Panc1 (cell line): ENCODE results near the gene PIGO. TPM values are rescaled to one million over a fixed set of nuclear protein-coding genes. Genes with fewer than 3 reads are reported as not detected.
A peak's percentile ranks its signal among the peaks of the same experiment; 100 is the strongest.

Source experiments
- ATAC-seq: fragments of 200-7000 bp; cut with Tn5 transposase; 2 replicates; pipeline ENCODE4 v1.9.1; 2020; ENCODE audit warnings: mild to moderate bottlenecking, moderate library complexity
- BruUV-seq: library from RNA; stranded (reverse); fragments of 400-500 nt; replicated peaks from 2 replicates; lab custom pipeline; 2021; lab: Mats Ljungman, UMichigan
- CTCF ChIA-PET: fragments of 300-600 bp; sonication (Branson Sonifier 250); formaldehyde crosslinking; loops from one replicate; lab custom pipeline; 2022; ENCODE audit warnings: antibody characterized with exemption; lab: Charles Lee
- POLR2A ChIA-PET: fragments of 300-600 bp; sonication (Branson Sonifier 250); formaldehyde crosslinking; loops from one replicate; lab custom pipeline; 2022; ENCODE audit warnings: antibody characterized with exemption; lab: Charles Lee
- DNase-seq: peaks from one replicate; pipeline ENCODE4 v3.0.0-alpha.2; 2010; ENCODE audit warnings: low read depth, low spot score
- H3K27ac ChIP-seq: 2 replicates; pipeline ENCODE4 v1.5.1; 2011; ENCODE audit warnings: mild to moderate bottlenecking, low read length, inconsistent platforms
- H3K27me3 ChIP-seq: fragments of 200-500 bp; sonication (Bioruptor generic); 2 replicates; pipeline ENCODE4 v1.6.0; 2014; ENCODE audit warnings: low read length, inconsistent platforms; ENCODE audit not compliant: control insufficient read depth, insufficient read depth
- H3K36me3 ChIP-seq: fragments of 200-500 bp; sonication (Bioruptor generic); 2 replicates; pipeline ENCODE4 v1.5.1; 2014; ENCODE audit warnings: inconsistent platforms, mild to moderate bottlenecking, low read length, moderate library complexity; ENCODE audit not compliant: control insufficient read depth, insufficient read depth
- H3K4me1 ChIP-seq: 2 replicates; pipeline ENCODE4 v1.5.1; 2011; ENCODE audit warnings: inconsistent platforms, mild to moderate bottlenecking, low read length, moderate library complexity; ENCODE audit not compliant: control insufficient read depth, insufficient read depth
- H3K4me3 ChIP-seq, 2 experiments: 2 replicates each; pipeline ENCODE4 v1.5.1; 2011 to 2012; ENCODE audit warnings: low read depth in 2 of 2, low read length in 2 of 2, mild to moderate bottlenecking in 2 of 2, inconsistent platforms in 1 of 2, moderate library complexity in 1 of 2
- H3K9me3 ChIP-seq: fragments of 200-500 bp; sonication (Bioruptor generic); 2 replicates; pipeline ENCODE4 v1.5.1; 2014; ENCODE audit warnings: low read depth, mild to moderate bottlenecking, inconsistent platforms, low read length, moderate library complexity; ENCODE audit not compliant: control insufficient read depth, insufficient read depth
- POLR2AphosphoS5 ChIP-seq: IDR thresholded peaks from 2 replicates; pipeline ENCODE4 v1.6.1; 2012; ENCODE audit warnings: mild to moderate bottlenecking, low read depth, low read length, moderate library complexity
- SIN3A ChIP-seq: IDR thresholded peaks from 2 replicates; pipeline ENCODE4 v1.6.1; 2012; ENCODE audit warnings: low read depth, mild to moderate bottlenecking, low read length, moderate library complexity, borderline replicate concordance; ENCODE audit not compliant: insufficient read depth
- TCF7L2 ChIP-seq: IDR thresholded peaks from 2 replicates; pipeline ENCODE4 v1.6.1; 2011; ENCODE audit warnings: mild to moderate bottlenecking, low read depth, low read length, inconsistent platforms
- in situ Hi-C: cut with HindIII; loops from 2 replicates; pipeline ENCODE4 v1.10.0; 2016; ENCODE audit warnings: low sequenced_read_pairs, low pct_unique_long_range_greater_than_20kb
- intact Hi-C: fragments of 100-400 bp; cut with micrococcal nuclease; formaldehyde crosslinking; loops from one replicate; pipeline ENCODE4 v1.10.0; 2022; ENCODE audit not compliant: unreplicated experiment
- total RNA-seq: library from RNA; stranded (reverse); gene quantifications from one replicate; pipeline ENCODE4 v1.2.1, GENCODE V29; 2021; ENCODE audit not compliant: unreplicated experiment
- TF ChIP-seq, protein P1 (sequence below): fragments of 450-650 bp; IDR thresholded peaks from 2 replicates; pipeline ENCODE4 v1.5.1; 2017; ENCODE audit warnings: mild to moderate bottlenecking
- TF ChIP-seq, protein P2 (sequence below), 2 experiments: IDR thresholded peaks; 2 replicates each; pipeline ENCODE4 v1.6.1; 2011 to 2012; ENCODE audit warnings: low read depth in 2 of 2, control low read depth in 1 of 2, low read length in 1 of 2, mild to moderate bottlenecking in 1 of 2, moderate library complexity in 1 of 2; ENCODE audit not compliant: insufficient read depth in 1 of 2

The PIGO gene
- total RNA-seq, 1 experiment from 2014 or later: 58.7 TPM

DNA sequence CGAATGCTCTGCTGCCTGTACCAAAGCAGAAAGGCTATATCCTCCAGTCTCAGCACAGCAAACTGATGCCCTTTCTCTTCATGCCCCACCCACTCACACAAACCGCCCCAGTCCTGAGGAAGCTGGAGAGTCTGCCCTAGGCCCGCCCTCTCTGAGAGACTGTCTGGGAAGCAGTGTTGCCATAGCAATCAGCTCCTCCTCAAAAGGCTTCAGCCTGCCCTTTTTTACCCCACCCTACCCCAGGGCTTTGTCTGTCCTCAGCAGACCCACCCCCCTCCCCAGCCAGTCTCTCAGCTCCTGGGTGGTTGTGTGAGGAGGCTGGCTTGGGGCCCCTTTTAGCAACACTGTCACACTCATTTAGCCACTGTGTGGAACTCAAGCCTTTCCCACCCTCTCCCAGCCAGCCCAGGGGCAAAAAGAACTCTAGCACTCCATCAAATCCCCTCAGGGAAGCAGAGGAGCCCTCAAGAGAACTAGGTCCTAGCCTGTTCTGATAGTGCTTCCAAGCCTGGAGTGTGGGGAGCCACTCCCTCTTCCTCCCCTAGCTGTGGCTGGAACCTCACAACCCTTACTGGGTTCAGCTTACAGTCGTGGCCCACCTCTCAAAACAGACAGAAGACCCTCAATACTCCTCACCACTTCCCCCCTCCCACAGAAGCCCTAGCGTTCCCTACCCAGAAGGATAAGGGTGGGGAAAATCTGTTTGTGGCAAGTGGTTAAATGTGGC lies 17.9 kb upstream of the PIGO start:
- in situ Hi-C loops (no loop called here), intact Hi-C loops (no loop called here)
- TF ChIP-seq, protein P1, sequence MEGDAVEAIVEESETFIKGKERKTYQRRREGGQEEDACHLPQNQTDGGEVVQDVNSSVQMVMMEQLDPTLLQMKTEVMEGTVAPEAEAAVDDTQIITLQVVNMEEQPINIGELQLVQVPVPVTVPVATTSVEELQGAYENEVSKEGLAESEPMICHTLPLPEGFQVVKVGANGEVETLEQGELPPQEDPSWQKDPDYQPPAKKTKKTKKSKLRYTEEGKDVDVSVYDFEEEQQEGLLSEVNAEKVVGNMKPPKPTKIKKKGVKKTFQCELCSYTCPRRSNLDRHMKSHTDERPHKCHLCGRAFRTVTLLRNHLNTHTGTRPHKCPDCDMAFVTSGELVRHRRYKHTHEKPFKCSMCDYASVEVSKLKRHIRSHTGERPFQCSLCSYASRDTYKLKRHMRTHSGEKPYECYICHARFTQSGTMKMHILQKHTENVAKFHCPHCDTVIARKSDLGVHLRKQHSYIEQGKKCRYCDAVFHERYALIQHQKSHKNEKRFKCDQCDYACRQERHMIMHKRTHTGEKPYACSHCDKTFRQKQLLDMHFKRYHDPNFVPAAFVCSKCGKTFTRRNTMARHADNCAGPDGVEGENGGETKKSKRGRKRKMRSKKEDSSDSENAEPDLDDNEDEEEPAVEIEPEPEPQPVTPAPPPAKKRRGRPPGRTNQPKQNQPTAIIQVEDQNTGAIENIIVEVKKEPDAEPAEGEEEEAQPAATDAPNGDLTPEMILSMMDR: no peak
- TF ChIP-seq SIN3A (no peak), TCF7L2 (no peak), POLR2AphosphoS5 (no peak)
- TF ChIP-seq, protein P2, sequence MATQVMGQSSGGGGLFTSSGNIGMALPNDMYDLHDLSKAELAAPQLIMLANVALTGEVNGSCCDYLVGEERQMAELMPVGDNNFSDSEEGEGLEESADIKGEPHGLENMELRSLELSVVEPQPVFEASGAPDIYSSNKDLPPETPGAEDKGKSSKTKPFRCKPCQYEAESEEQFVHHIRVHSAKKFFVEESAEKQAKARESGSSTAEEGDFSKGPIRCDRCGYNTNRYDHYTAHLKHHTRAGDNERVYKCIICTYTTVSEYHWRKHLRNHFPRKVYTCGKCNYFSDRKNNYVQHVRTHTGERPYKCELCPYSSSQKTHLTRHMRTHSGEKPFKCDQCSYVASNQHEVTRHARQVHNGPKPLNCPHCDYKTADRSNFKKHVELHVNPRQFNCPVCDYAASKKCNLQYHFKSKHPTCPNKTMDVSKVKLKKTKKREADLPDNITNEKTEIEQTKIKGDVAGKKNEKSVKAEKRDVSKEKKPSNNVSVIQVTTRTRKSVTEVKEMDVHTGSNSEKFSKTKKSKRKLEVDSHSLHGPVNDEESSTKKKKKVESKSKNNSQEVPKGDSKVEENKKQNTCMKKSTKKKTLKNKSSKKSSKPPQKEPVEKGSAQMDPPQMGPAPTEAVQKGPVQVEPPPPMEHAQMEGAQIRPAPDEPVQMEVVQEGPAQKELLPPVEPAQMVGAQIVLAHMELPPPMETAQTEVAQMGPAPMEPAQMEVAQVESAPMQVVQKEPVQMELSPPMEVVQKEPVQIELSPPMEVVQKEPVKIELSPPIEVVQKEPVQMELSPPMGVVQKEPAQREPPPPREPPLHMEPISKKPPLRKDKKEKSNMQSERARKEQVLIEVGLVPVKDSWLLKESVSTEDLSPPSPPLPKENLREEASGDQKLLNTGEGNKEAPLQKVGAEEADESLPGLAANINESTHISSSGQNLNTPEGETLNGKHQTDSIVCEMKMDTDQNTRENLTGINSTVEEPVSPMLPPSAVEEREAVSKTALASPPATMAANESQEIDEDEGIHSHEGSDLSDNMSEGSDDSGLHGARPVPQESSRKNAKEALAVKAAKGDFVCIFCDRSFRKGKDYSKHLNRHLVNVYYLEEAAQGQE (IDR thresholded peaks at IDR 0.05; ENCODE audit: insufficient read depth in 1 of 2, low read depth in 2 of 2, low read length in 1 of 2): no peak
- no peaks in the 10 kb centered on the region for H3K27me3 ChIP-seq
- BruUV-seq: no TSS peak
- H3K9me3 ChIP-seq: no peaks in the 10 kb centered on the region
- CTCF ChIA-PET: no interaction called here
- no peaks in the 10 kb centered on the region for H3K36me3 ChIP-seq
- H3K4me3 ChIP-seq: peak overlapping the region; percentile 70 to 97
- POLR2A ChIA-PET: interaction anchor here (0.6 to 3.0 kb wide), 7 partner anchors 10 to 600 kb away, joined by 3 to 12 read pairs (median 3); partner anchors contain the start of genes STOML2 and UNC13B
- peak; percentile 15 for ATAC-seq
- H3K27ac ChIP-seq: peak overlapping the region; percentile 75
- H3K4me1 ChIP-seq: peaks cover 39% of the 10 kb centered on the region
- no peak for DNase-seq

DNA sequence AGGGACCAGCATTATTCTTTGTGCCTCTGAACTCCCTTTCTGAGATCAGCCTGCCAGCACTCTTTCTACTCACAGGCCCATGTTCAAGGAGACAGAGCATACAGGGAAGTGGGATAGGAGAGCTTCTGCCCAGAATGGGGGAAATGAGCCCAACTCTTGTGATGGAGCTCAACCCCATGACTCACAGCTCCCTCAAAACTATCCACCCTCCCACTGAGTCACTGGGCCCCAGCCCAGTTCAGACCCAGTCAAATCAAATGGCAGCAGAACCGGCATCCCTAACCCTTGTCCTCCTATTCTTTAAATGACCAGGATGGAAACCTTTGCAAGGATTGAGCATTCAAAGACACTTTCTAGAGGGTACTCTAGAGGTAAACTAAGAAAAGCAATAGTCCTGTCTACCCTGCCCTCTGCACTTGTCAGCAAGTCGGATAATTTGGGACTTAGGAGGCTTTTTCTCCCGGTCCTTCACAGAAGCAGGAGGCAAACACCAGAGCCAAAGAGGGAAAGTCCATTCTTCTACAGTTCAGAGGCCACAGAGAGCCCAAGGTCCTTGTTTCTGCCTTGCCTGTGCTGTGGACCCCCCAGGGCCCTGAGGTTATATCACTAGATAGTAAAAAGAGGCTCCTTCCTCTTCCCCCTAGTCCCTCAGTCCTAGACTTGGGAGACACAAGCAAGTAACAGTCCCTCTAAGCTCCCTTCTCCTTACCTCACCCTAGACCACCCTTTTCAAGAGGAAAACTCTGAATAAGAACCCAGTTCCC lies 16.0 kb upstream of the PIGO start:
- TF ChIP-seq POLR2AphosphoS5 (no peak), TCF7L2 (no peak), SIN3A (no peak)
- TF ChIP-seq, protein P2 (IDR thresholded peaks at IDR 0.05; ENCODE audit: insufficient read depth in 1 of 2, low read depth in 2 of 2, low read length in 1 of 2): no peak
- TF ChIP-seq, protein P1: no peak
- Histone ChIP-seq H3K4me3 (peak overlapping the region; percentile 60 to 82), H3K36me3 (no peaks in the 10 kb centered on the region), H3K27me3 (no peaks in the 10 kb centered on the region), H3K27ac (peak overlapping the region; percentile 97), H3K9me3 (no peaks in the 10 kb centered on the region), H3K4me1 (peaks cover 39% of the 10 kb centered on the region)
- in situ Hi-C loops: no loop called here
- no peak for ATAC-seq
- CTCF ChIA-PET: no interaction called here
- DNase-seq: no peak
- POLR2A ChIA-PET: interaction anchor here (0.6 kb wide), 1 partner anchor 1088 kb away, joined by 3 read pairs; no protein-coding TSS in a partner anchor
- intact Hi-C loops: no loop called here
- BruUV-seq: no TSS peak
